Measurements from ENCODE around the gene LAMA2. TPM values are rescaled to one million over a fixed set of nuclear protein-coding genes. Genes with fewer than 3 reads are reported as not detected.
A peak's percentile ranks its signal among the peaks of the same experiment; 100 is the strongest.

The LAMA2 gene
- total RNA-seq, 2 donors from 2014 or later, result 2.2 to 3.4 TPM

DNA sequence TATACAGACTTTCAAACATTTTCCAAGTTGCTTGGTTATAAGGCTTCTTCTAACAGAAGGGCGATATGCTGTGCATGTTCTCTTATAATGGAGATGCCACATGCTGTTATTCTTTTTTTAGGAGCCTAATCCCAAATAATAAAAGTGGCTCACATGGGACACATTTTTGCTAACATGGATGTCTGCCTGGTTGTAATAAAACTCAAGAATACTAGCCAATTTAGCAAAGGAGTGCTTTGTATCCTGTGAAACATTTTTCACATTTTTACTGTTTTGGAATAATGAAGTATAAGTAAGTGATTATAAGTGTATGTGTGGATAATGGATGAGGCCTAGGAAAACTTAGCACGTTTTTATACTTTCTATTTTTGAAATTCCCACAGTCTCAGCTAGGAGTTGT is 312.2 kb downstream of the LAMA2 start:
- DNase-seq (no peak), ATAC-seq (no peak)
- H3K9me3 ChIP-seq (ENCODE audit: control insufficient read depth, low read length, poor library complexity, severe bottlenecking), result no peaks in the 10 kb centered on the region
- Mint-ChIP-seq H3K4me3 (no peak overlapping the region), H3K36me3 (ENCODE audit: low read depth) (no peaks in the 10 kb centered on the region), H3K27me3 (peaks cover 11% of the 10 kb centered on the region), H3K27ac (no peak overlapping the region), H3K4me1 (no peaks in the 10 kb centered on the region)

DNA sequence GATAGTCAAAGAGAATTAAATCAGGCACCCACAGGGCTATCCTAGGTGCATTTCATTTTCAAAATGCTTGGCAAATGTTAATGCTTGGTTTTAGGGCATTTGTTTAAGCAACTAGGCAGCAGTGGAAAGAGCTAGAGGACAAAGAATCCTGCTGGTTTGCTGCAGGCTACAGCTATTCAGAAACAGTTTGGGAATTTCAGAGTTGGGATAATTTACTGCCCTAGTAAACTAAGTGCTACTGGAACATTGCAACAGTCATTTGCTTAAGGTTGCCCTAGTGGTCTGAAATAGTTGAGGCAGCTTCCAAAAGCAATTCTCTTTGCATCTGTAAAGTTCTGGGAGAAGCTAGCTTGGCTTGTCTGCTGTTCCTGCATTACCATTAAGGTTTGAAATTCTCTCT is 312.7 kb downstream of the LAMA2 start:
- DNase-seq, result no peak
- no peak overlapping the region for H3K4me3 Mint-ChIP-seq
- ATAC-seq, result no peak

DNA sequence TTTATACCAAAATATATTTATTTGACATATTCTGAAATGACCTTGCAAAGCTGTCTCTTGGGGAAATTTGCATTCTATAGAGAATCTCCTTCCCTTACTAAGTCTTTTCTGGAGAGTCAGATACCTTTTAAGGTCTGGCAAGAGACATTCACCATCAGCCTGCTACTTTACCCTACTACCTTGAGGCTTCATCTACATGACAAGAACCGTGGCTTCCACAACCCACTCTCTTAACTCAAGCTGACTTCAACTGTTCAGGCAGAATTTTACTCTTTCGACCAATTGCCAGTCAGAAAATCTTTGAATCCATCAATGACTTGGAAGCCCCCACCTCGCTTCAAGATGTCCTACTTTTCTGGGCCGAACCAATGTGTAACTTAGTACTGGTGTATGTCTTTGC is 314.2 kb downstream of the LAMA2 start:
- peaks cover 9% of the 10 kb centered on the region for H3K27me3 Mint-ChIP-seq
- no peak overlapping the region for H3K4me3 Mint-ChIP-seq
- no peaks in the 10 kb centered on the region for H3K9me3 ChIP-seq (ENCODE audit: control insufficient read depth, low read length, poor library complexity, severe bottlenecking)
- ATAC-seq, result no peak
- DNase-seq, result no peak
- peaks cover 3% of the 10 kb centered on the region for H3K36me3 Mint-ChIP-seq (ENCODE audit: low read depth)
- H3K4me1 Mint-ChIP-seq, result no peaks in the 10 kb centered on the region
- no peak overlapping the region for H3K27ac Mint-ChIP-seq

More for the DNA sequence above, 312.7 kb downstream of the LAMA2 start:
- no peaks in the 10 kb centered on the region for H3K9me3 ChIP-seq (ENCODE audit: control insufficient read depth, low read length, poor library complexity, severe bottlenecking)
- no peaks in the 10 kb centered on the region for H3K4me1 Mint-ChIP-seq
- H3K36me3 Mint-ChIP-seq (ENCODE audit: low read depth), result no peaks in the 10 kb centered on the region
- peaks cover 9% of the 10 kb centered on the region for H3K27me3 Mint-ChIP-seq
- H3K27ac Mint-ChIP-seq, result no peak overlapping the region

DNA sequence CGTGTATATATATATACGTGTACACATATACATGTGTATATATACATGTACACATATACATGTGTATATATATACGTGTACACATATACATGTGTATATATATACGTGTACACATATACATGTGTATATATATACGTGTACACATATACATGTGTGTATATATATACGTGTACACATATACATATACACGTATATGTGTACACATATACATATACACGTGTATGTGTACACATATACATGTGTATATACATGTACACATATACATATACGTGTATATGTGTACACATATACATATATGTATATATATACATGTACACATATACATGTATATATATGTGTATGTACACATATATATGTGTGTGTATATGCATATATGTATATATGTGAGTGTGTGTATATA is 317.2 kb downstream of the LAMA2 start:
- peaks cover 3% of the 10 kb centered on the region for H3K36me3 Mint-ChIP-seq (ENCODE audit: low read depth)
- DNase-seq (no peak), ATAC-seq (no peak)
- H3K4me1 Mint-ChIP-seq, result peaks cover 6% of the 10 kb centered on the region
- no peaks in the 10 kb centered on the region for H3K9me3 ChIP-seq (ENCODE audit: control insufficient read depth, low read length, poor library complexity, severe bottlenecking)
- no peak overlapping the region for H3K4me3 Mint-ChIP-seq
- H3K27me3 Mint-ChIP-seq, result peaks cover 15% of the 10 kb centered on the region
- no peak overlapping the region for H3K27ac Mint-ChIP-seq

DNA sequence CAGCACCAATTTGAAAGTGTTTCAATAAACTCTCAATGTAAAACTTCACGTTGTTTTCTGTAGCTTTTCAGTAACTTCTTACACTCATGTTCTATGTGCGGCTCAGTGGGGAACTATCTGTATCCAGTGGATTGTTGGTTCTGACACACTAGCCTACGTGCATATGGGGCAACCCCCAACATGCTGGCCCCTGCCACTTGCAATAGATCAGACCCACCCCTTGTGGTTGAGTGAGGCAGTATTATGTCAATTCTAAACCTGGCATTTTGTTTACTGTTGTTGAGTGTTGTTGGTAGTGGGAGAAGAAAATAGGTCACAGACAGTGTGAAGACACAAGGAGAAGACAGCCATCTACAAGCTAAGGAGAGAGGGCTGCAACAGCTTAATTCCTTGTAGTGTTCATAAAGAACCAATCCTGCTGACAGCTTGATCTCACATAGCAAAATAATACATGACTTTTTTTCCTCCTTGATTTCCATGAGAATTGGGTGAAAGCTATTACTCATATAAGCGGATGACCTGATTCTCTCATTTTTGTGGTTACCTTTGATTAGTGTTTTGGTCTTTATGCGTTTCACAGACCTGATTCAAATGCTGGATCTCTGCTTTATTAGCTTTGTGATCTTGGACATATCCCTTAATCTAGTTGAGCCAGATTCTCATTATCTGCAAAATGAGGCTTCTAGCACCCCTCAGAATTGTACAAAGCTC is 320.4 kb downstream of the LAMA2 start:
- no peaks in the 10 kb centered on the region for H3K9me3 ChIP-seq (ENCODE audit: control insufficient read depth, low read length, poor library complexity, severe bottlenecking)
- Mint-ChIP-seq H3K27ac (no peak overlapping the region), H3K4me1 (peaks cover 6% of the 10 kb centered on the region), H3K36me3 (ENCODE audit: low read depth) (peaks cover 3% of the 10 kb centered on the region), H3K4me3 (no peak overlapping the region), H3K27me3 (peaks cover 6% of the 10 kb centered on the region)
- DNase-seq (no peak), ATAC-seq (peak; percentile 30)

DNA sequence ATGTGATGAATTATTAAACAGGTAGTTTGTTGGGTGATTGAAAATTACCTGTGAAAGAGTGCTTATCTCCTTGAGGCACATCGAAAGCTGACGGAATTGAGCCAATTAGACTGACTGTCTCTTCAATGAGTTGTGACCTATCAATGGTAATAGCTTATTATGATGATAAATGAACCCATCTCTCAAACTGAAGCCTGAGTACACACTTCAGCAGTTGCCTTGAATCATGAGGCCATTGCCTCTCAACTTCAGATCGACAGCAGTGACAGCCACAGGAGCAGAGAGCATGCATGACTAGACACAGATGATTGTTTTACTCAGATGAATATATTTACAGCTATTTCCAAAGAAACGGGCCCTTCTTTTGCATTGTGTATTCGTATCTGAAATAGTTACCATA is 323.9 kb downstream of the LAMA2 start:
- ATAC-seq, result no peak
- Mint-ChIP-seq H3K27me3 (peaks cover 10% of the 10 kb centered on the region), H3K36me3 (ENCODE audit: low read depth) (no peaks in the 10 kb centered on the region), H3K27ac (no peak overlapping the region), H3K4me1 (peaks cover 6% of the 10 kb centered on the region), H3K4me3 (no peak overlapping the region)
- no peaks in the 10 kb centered on the region for H3K9me3 ChIP-seq (ENCODE audit: control insufficient read depth, low read length, poor library complexity, severe bottlenecking)
- no peak for DNase-seq

DNA sequence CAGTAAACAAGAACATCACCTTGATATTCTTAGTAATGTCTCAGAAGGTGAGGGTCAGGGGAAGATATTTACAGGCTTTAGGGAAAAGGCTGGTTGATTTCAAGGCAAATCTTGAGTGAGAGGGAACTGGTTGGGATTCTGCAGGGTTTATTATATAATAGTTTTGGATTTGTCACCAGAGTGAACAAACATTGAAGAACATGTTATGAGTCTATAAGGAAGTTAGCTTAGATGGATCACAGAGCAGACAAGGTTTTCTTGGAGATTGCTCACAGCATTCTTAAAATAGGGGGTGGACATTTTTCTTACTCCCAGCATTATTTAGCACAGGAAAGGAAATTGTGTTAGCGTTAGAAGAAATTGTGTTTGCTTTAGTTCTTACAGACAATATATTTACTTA is 324.9 kb downstream of the LAMA2 start:
- ATAC-seq, result no peak
- Mint-ChIP-seq H3K36me3 (ENCODE audit: low read depth) (no peaks in the 10 kb centered on the region), H3K27me3 (peaks cover 10% of the 10 kb centered on the region), H3K4me1 (peaks cover 6% of the 10 kb centered on the region), H3K27ac (no peak overlapping the region), H3K4me3 (no peak overlapping the region)
- no peaks in the 10 kb centered on the region for H3K9me3 ChIP-seq (ENCODE audit: control insufficient read depth, low read length, poor library complexity, severe bottlenecking)
- DNase-seq, result no peak

DNA sequence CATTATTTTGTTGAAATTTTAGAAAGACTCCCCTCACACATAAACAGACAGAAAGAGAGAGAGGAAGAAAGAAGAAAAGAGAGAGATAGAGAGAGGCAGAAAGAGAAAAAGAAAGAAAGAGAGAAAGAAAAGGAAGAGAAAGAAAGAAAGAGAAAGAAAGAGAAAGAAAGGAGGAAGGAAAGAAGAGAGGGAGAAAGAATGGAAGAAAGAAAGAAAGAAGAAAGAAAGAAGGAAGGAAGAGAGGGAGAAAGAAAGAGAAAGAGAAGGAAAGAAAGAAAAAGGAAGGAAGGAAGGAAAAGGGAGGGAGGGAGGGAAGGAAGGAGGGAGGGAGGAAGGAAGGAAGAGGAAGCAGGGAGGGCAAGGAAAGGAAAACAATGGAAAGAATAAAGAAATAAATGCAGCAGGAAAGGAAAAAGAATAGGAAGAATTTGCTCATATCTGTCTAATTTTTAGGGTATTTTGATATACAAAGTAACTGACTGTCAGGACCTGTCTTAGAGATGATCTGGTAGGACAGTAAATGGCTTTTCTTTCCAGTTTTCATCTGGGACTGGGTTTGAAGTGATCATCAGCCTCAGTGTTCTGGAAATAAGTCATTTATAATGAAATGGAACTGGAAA is 325.6 kb downstream of the LAMA2 start:
- Mint-ChIP-seq H3K27me3 (peaks cover 10% of the 10 kb centered on the region), H3K36me3 (ENCODE audit: low read depth) (no peaks in the 10 kb centered on the region), H3K4me1 (peaks cover 2% of the 10 kb centered on the region), H3K4me3 (no peak overlapping the region), H3K27ac (no peak overlapping the region)
- no peaks in the 10 kb centered on the region for H3K9me3 ChIP-seq (ENCODE audit: control insufficient read depth, low read length, poor library complexity, severe bottlenecking)
- ATAC-seq, result no peak
- no peak for DNase-seq

DNA sequence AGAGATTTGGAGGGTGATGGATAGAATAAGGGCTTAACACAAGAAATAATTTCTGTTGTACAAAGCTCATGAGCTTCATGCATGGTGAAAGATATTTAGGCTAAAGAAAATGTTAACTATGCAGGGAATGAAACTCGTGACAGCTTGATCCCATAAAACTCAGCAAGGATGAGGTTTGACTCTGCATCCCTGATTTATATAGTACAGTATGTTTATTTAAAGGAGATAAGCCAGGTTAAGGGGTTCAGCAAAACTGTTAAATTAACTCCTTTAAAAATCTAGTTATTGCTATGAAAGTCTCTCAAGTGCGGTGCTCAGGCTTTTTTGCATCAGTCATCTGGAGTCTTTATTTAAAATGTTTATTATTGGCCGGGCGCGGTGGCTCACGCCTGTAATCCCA is 326.4 kb downstream of the LAMA2 start:
- peaks cover 10% of the 10 kb centered on the region for H3K27me3 Mint-ChIP-seq
- H3K4me3 Mint-ChIP-seq, result no peak overlapping the region
- H3K27ac Mint-ChIP-seq, result no peak overlapping the region
- no peaks in the 10 kb centered on the region for H3K4me1 Mint-ChIP-seq
- DNase-seq, result no peak
- ATAC-seq, result no peak
- no peaks in the 10 kb centered on the region for H3K9me3 ChIP-seq (ENCODE audit: control insufficient read depth, low read length, poor library complexity, severe bottlenecking)
- peaks cover 2% of the 10 kb centered on the region for H3K36me3 Mint-ChIP-seq (ENCODE audit: low read depth)

DNA sequence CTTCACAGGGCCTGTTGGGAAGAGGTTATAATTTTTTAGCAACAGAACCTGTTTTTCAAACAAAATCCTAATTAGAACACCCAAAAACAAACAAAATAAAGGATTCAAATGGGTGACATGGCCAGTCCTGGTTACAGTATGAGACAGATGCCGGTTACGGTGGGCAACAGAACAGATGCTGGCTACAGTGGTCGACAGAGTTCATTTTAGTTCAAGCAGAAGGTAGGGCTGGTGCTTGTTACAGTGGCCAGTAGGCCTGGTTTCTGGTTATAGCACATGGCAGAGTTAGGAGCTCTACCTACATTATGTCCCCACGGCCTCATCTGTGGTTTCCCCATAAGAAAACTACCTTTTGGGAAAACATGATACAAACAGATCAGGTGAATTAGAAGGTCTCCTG is 327.7 kb downstream of the LAMA2 start:
- peaks cover 2% of the 10 kb centered on the region for H3K36me3 Mint-ChIP-seq (ENCODE audit: low read depth)
- no peak overlapping the region for H3K4me3 Mint-ChIP-seq
- ATAC-seq, result no peak
- H3K27ac Mint-ChIP-seq, result no peak overlapping the region
- H3K9me3 ChIP-seq (ENCODE audit: control insufficient read depth, low read length, poor library complexity, severe bottlenecking), result no peaks in the 10 kb centered on the region
- H3K4me1 Mint-ChIP-seq, result no peaks in the 10 kb centered on the region
- DNase-seq, result no peak
- H3K27me3 Mint-ChIP-seq, result peaks cover 11% of the 10 kb centered on the region

DNA sequence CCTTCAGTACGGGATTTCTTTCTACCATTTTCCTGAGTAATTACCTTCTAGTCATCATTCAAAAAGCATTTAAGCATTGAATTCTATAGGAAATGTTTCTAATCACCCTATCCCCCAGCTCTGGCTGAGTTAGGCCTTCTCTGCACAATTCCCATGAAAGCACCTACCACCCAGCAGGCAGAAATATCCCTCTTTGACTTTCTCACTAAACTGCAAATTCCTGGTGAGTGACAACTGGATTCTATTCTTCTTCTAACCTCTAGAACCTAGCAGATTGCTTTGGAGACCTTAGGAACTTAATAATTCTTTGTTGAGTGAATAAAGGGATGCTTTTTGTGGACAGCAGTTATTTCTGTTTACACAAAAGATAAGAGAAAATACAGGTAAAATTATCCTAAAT is 328.7 kb downstream of the LAMA2 start:
- DNase-seq (no peak), ATAC-seq (no peak)
- H3K4me3 Mint-ChIP-seq, result no peak overlapping the region
- no peaks in the 10 kb centered on the region for H3K9me3 ChIP-seq (ENCODE audit: control insufficient read depth, low read length, poor library complexity, severe bottlenecking)
- H3K27ac Mint-ChIP-seq, result no peak overlapping the region
- H3K36me3 Mint-ChIP-seq (ENCODE audit: low read depth), result peaks cover 2% of the 10 kb centered on the region
- no peaks in the 10 kb centered on the region for H3K4me1 Mint-ChIP-seq
- peaks cover 14% of the 10 kb centered on the region for H3K27me3 Mint-ChIP-seq

DNA sequence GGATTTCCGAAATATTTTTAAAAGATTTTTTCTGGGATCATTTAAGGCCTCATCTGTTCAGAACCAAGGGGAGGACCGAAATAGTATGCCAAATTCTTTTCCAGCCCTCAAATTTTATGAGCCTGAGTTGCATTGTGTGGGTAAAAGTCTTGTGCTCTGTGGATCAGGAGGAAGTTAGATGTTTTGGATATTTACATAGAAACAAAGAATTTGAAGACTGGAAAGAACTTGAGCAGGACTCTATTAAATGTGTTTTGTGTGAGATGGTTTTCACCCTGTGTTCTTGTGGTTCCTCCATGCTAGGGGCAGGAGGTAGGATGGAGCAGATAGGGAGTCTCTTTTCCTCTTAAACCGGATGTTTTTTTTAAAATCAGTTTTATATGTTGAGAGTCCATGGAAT is 329.1 kb downstream of the LAMA2 start:
- no peak for ATAC-seq

DNA sequence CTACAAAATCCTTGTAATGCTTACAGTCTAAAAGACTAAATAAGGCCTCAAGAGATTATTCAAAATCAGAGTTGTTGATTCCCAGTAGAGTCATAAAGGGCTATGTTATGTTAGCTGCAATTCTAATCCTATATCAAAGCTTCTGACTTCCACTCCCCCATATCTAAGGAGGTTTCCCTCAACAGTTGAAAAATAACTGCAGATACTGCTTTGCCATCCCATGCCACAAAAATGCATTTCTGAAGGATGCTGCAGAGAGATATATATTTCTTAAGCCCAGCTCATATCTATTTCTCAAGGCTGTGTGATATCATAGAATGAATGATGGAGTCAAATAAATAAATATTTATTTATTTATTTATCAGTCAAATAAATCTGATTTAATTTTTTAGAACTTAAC is 332.3 kb downstream of the LAMA2 start:
- Mint-ChIP-seq H3K27me3 (peaks cover 13% of the 10 kb centered on the region), H3K27ac (no peak overlapping the region), H3K4me1 (no peaks in the 10 kb centered on the region), H3K36me3 (ENCODE audit: low read depth) (peaks cover 2% of the 10 kb centered on the region), H3K4me3 (no peak overlapping the region)
- DNase-seq (no peak), ATAC-seq (no peak)
- no peaks in the 10 kb centered on the region for H3K9me3 ChIP-seq (ENCODE audit: control insufficient read depth, low read length, poor library complexity, severe bottlenecking)

More for the DNA sequence above, 329.1 kb downstream of the LAMA2 start:
- H3K4me1 Mint-ChIP-seq, result no peaks in the 10 kb centered on the region
- no peak overlapping the region for H3K27ac Mint-ChIP-seq
- H3K27me3 Mint-ChIP-seq, result peaks cover 14% of the 10 kb centered on the region
- H3K36me3 Mint-ChIP-seq (ENCODE audit: low read depth), result peaks cover 2% of the 10 kb centered on the region
- H3K4me3 Mint-ChIP-seq, result no peak overlapping the region
- no peak for DNase-seq
- no peaks in the 10 kb centered on the region for H3K9me3 ChIP-seq (ENCODE audit: control insufficient read depth, low read length, poor library complexity, severe bottlenecking)

DNA sequence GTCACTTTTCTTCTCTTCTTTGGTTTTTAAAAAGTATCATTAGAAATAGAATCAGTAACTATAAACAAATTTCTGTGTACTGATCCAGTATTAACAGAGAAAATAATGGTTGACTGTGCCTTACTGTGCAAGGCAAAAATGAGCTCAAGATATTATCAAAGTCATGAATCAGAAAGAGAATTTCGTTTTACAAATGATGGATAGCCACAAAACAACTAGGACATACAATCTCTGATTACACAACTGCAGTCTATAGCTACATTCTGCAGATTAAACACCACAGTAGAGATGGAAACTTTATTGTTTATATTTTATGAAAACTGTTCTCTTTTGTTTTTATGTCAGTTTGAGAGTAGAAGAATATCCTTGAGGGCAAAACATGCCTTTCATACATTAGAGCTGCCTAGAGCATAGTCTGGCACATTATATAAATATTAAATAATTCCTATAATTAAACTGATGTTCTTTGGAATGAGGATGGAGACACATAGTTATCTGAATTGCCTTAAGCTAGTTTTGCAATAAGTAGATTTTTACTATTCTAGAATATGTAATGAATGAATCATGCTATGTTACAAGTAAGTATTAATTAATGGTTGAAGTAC is 333.1 kb downstream of the LAMA2 start:
- Mint-ChIP-seq H3K27ac (no peak overlapping the region), H3K27me3 (peaks cover 10% of the 10 kb centered on the region)

More for the DNA sequence above, 333.1 kb downstream of the LAMA2 start:
- H3K9me3 ChIP-seq (ENCODE audit: control insufficient read depth, low read length, poor library complexity, severe bottlenecking), result no peaks in the 10 kb centered on the region
- H3K36me3 Mint-ChIP-seq (ENCODE audit: low read depth), result peaks cover 2% of the 10 kb centered on the region
- no peak overlapping the region for H3K4me3 Mint-ChIP-seq
- DNase-seq, result no peak
- no peak for ATAC-seq
- no peaks in the 10 kb centered on the region for H3K4me1 Mint-ChIP-seq

All from T-helper 17 cell (primary cell).